ENCODE results near the gene CYP26A1.

The CYP26A1 gene

DNA sequence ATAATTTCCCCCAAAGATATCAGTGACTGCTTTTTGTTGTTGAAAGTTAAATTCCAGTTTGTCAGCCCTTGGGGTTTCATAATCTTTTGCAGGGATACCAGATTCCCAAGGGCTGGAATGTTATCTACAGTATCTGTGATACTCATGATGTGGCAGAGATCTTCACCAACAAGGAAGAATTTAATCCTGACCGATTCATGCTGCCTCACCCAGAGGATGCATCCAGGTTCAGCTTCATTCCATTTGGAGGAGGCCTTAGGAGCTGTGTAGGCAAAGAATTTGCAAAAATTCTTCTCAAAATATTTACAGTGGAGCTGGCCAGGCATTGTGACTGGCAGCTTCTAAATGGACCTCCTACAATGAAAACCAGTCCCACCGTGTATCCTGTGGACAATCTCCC, 3.2 kb downstream of the CYP26A1 start:
- TF ChIP-seq, protein P1, sequence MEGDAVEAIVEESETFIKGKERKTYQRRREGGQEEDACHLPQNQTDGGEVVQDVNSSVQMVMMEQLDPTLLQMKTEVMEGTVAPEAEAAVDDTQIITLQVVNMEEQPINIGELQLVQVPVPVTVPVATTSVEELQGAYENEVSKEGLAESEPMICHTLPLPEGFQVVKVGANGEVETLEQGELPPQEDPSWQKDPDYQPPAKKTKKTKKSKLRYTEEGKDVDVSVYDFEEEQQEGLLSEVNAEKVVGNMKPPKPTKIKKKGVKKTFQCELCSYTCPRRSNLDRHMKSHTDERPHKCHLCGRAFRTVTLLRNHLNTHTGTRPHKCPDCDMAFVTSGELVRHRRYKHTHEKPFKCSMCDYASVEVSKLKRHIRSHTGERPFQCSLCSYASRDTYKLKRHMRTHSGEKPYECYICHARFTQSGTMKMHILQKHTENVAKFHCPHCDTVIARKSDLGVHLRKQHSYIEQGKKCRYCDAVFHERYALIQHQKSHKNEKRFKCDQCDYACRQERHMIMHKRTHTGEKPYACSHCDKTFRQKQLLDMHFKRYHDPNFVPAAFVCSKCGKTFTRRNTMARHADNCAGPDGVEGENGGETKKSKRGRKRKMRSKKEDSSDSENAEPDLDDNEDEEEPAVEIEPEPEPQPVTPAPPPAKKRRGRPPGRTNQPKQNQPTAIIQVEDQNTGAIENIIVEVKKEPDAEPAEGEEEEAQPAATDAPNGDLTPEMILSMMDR (conservative IDR thresholded peaks at IDR 0.05): no peak
- TF ChIP-seq ZFX (IDR thresholded peaks at IDR 0.05): no peak
- no peak overlapping the region for H3K27ac ChIP-seq

DNA sequence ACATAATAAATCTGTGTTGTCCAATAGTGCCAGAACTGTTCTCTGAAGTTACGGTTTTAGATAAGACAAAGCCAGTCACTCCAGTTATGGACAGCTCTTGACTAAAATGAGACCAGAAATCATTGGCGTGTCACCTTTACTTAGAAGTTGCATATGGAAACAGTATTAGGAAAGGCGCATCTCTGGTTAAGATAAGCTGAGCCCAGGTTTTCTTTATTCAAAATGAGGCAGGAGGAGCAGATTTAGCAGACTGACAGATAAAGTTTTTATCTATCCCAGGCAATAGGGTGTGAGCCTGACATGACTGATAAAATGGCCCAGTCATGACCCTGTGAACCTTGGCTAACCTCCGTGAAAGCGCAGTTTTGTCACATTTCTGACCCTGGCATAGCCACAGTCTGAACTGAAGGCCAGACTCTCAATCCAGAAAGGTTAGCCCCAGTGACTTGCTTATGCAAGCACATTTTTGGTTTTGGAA, 4.2 kb downstream of the CYP26A1 start:
- no peak overlapping the region for H3K27ac ChIP-seq
- TF ChIP-seq, protein P1 (conservative IDR thresholded peaks at IDR 0.05): no peak
- TF ChIP-seq ZFX (IDR thresholded peaks at IDR 0.05): no peak

DNA sequence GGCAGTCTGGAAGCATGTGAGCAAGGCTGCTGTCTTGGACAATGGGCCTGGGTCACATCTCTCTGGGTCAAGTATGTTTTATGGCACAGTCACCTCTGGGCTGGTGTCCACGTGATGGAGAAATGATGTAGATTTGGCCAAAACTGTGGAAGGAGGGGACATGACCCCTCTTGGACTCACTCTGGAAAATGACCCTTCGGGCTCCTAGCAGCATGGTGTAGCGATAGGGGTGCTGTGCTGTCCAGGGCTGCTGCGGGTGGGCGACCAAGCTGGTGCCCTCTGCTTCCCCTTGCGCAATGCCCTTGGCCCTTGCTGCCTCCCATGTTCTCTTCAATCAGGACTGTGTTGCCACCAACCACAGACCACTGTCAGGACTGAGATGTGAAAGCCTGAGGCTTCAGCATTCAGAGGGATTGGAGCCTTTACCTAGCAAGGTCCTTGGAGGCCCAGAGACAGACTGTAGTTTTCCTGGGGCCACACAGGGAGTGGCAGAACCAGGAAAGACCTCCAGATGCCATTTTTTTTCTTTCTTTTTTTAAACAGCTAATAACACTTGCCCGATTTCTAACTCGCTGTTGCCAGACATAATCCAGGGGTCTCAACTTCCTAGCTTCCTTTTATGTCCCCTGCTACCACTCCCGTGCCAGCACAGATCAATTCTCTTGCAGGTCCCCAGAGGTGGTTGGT, 6.1 kb downstream of the CYP26A1 start:
- TF ChIP-seq, protein P1 (conservative IDR thresholded peaks at IDR 0.05): no peak
- no peak for TF ChIP-seq ZFX (IDR thresholded peaks at IDR 0.05)
- no peak overlapping the region for H3K27ac ChIP-seq

DNA sequence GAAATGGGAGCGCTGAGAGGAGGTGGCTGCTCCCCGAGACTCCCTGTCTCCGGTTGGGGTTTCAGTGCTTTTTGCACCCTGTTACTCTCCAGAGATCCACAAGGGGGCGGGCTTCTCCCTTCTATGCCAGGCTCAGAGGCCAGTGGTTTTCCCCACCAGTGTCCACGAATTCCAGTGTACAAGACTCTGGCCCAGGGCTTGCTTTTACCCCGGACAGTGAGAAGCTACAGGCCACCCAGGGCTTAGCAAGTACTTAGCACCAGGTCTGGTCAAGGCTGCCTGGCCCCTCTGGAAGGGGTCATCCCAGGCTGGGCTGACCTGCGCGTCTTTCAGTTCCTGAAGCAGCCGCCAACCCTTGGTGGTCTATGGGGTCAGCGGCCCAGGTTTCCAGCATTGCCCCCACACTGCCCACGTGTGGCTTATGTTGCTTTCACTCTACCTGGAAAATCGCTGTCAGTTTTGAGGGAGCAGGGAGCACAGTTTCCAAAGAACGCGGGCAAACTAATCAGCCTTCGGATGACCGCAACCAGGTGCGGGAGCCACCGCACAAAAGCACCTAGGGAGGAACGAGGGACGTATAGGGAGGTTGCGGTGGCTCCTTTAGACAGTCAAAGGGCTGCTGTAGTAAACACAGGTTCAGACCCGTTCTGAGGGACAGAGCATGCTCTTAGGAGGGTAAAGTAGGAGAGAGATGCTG, 6.8 kb downstream of the CYP26A1 start:
- TF ChIP-seq ZFX (IDR thresholded peaks at IDR 0.05): no peak
- TF ChIP-seq, protein P1 (conservative IDR thresholded peaks at IDR 0.05): peak; percentile 92

DNA sequence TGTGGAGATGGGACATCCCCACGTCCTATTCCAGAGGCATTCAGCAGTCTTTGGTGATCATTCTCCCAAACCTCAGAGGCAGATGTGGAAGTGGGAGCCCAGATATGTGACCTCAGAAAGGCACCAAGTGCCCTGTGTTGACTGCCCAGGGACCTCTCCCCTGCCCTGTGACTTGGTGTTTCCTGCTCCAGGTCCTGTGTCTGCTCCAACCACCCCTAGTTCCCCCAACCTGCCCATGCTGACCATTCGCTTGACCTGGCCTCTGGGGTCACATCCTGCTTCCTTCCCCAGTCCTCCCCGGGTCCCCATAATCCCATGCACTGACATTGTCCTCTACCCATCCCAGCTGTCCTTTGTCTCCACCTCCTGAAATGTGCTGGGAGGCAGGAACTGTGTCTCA, 7.6 kb downstream of the CYP26A1 start:
- no peak for TF ChIP-seq ZFX (IDR thresholded peaks at IDR 0.05)
- TF ChIP-seq, protein P1 (conservative IDR thresholded peaks at IDR 0.05): no peak
- no peak overlapping the region for H3K27ac ChIP-seq

More for the DNA sequence above, 6.8 kb downstream of the CYP26A1 start:
- H3K27ac ChIP-seq: no peak overlapping the region

DNA sequence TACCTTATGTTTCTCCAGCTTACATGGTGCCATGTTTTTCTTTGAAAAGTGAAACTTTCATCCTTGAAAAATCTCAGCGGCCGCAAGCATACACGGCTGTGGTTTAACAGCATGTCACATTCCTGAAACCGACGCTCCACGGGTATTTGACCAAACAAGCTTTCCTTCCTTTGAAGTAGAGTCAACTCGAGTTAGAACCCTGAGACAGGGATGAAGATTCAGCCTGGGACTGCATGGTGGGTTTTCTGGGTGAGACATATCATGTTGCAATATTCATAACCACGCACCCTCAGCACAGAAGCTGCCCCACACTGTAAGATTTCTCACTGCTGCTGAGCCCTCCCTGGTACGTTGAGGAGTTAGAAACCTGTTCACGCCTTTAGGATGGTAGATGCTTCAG, 8.1 kb downstream of the CYP26A1 start:
- TF ChIP-seq ZFX (IDR thresholded peaks at IDR 0.05): no peak
- TF ChIP-seq, protein P1 (conservative IDR thresholded peaks at IDR 0.05): no peak
- no peak overlapping the region for H3K27ac ChIP-seq

All from C4-2B (cell line).